GM12874 (cell line): ENCODE results near the gene UBAC1.

Source experiments
- TF ChIP-seq, protein P1 (sequence below): IDR thresholded peaks from 2 replicates; pipeline ENCODE4 v1.5.1; 2011; ENCODE audit warnings: low read depth, mild to moderate bottlenecking, control low read depth, low read length, moderate library complexity; ENCODE audit not compliant: insufficient read depth

The UBAC1 gene

DNA sequence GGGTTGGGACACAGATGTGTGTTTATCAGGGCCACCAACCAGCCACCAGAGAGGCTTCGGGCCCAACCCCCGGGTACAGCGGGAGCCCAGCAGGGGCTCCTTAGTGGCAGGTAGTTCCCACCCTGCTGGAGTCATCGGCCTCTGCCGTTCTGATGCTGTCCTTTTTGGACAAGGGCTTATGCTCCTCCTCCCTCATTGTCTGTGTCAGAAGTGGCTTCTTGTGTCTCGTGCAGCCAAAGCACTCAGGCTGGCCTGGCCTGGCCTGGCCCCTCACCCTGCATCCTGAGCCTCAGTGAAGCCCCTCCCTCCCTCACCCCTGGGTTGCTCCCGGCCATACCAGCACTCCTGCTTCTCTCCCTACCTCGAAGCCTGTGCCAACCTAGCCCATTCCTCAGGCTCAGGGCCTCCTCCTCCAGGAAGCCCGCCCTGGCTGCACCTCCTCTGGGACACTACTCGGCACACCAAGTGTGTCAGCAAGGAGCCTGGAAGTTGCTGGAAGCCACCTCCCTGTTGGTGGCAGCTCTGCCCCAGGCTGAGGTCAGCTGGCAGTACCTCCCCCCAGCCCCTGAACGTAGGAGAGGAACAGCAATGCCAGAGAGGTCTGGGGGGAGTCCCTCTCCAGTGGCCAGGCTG lies 4.1 kb upstream of the UBAC1 start:
- TF ChIP-seq, protein P1, sequence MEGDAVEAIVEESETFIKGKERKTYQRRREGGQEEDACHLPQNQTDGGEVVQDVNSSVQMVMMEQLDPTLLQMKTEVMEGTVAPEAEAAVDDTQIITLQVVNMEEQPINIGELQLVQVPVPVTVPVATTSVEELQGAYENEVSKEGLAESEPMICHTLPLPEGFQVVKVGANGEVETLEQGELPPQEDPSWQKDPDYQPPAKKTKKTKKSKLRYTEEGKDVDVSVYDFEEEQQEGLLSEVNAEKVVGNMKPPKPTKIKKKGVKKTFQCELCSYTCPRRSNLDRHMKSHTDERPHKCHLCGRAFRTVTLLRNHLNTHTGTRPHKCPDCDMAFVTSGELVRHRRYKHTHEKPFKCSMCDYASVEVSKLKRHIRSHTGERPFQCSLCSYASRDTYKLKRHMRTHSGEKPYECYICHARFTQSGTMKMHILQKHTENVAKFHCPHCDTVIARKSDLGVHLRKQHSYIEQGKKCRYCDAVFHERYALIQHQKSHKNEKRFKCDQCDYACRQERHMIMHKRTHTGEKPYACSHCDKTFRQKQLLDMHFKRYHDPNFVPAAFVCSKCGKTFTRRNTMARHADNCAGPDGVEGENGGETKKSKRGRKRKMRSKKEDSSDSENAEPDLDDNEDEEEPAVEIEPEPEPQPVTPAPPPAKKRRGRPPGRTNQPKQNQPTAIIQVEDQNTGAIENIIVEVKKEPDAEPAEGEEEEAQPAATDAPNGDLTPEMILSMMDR: no peak

DNA sequence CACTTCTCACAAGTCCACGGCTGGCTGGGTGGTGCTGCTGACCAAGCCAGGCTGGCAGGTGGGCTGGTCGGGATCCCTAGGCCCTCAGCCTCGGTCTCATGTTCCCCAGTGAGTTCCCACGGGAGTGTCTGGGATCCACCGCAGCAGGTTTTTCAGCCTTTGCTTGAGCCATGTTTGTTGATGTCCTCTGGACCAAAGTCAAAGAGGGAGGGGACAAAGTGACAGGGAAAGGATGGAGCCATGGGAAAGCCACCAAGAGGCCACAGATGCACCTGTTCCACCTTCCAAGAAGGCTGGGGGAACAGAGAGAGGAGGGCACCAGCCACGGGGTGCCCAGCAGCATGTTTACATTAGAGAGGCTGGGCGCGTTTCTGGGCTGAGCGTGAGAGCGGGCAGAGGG lies 2.8 kb upstream of the UBAC1 start:
- TF ChIP-seq, protein P1: no peak

DNA sequence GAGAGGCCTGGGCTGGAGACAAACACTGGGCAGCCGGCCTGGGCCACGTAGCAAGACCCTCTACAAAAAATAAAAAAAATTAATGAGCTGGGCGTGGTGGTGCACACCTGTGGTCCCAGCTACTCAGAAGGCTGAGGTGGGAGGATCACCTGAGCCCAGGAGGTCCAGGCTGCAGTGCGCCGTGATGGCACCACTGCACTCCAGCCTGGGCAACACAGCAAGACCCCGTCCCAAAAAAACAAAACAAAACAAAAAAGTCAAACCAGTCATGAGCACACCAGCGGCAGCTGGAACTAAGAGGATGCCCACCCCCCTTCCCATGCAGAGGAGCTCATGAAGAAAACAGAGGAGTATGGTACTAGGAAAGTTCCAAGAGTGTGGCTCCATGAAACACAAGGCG lies 2.2 kb upstream of the UBAC1 start:
- TF ChIP-seq, protein P1: no peak

DNA sequence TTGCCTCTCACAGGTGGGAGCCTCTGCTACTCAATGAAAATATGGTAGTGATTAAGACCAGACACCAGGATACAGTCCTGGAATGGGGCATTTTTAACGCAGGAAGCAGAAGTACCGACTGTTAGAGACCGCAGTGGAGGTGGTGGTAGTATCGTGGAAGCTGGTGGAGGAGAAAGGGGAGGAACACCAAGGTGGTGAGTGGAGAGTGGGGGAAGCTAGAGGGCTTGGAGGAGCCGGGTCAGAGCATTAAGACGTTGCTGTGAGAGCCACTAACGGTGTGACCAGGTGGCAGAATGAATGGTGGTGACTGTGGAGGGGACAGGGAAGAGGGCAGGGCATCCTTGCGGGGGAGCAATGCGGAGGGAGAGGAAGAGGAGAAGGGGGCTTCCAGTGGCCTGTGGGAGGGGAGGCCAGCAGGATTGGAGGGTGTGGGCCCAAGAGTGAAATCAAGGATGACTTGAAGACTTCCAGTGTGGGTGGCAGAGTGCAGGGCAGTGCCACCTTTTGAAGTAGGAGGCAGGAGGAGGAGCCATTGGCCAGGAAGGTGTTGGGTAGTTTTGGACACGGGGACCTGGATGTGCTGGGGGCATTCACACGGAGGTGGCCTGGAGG lies 1.6 kb upstream of the UBAC1 start:
- TF ChIP-seq, protein P1: no peak

DNA sequence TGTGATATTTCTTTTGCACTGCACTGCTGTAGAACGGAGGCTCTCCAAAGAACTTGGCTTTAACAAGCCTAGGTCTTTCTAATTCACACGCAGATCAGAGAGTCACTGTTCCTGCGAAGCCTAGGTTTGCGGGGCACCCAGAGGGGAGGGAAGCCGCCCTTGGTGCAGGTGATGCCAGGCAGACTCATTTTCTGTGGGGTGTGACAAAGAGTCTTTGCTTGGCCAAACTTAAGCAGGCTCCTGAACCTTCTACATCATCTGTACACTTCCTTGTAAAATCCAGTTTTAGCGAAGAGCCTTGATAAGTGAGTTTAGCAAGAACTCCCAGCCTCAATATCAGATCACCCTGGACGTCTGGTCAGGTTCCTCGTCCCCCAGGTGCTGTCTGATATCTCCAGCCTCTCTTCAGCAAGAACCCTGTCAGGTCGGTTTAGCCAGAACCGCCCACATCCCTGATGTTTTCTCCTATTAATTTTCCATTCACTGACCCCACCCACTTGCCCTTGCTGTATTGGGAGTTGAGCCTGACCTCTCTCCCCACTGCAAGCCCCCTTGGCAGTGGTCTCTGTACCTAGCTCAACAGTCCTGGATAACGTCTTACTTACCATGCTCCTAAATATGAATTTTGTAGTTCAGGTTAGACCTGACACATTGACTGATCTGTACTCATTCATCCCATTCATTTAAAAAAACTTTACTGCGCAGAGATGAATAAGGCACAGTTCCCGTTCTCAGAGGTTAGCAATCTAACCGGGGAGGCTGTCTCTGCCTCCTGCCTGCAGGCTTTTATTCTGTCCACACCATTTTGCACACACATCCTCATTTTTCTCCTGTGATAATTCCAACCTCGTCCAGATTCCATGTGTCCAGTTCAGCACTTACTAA lies 880 bp upstream of the UBAC1 start:
- TF ChIP-seq, protein P1: no peak

DNA sequence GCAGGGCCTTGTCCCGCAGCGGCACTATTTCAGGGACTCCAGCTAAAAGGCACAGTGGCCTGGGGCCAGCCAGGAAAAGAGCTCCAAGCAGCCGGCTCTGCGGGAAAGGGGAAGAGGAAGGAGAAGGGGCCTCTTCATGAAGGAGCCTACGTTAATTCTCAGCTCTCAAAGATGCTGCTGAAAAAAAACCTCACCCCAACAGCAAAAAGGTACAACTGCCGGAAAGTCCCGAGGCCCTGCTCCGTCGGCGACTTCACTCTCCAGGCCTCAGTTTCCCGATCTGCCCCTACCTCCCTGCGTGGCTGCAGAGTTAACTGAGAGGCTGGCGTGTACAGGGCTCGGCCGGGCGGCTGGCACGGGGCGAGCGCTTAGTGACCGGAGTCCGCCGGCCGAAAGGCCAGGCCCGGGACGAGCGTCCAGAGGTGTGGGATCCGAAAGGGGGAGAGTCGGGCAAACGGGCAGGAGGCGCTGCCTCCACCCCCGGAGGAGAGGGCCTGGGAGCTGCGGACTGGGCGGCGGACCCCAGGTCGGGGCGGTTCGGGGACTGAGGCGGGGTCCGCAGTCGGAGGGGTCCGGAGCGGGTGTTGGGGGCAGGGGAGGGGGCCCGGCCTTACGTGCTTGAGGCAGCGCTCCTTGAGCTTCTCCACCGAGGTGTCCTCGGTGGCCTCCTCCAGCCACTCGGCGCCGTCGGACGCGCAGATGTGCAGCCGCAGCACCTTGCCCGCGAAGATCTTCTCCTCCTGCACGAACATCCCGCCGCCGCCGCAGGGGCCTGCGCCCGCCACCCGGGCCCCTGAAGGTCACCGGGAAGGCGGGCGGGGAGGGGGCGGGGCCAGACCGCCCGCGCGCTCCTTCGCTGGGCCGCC lies 529 bp downstream of the UBAC1 start:
- TF ChIP-seq, protein P1: no peak
